Measurements from ENCODE around the gene BCAS3. TPM values are rescaled to one million over a fixed set of nuclear protein-coding genes. Genes with fewer than 3 reads are reported as not detected.

BCAS3 gene
- total and polyA plus RNA-seq, 2 donors (not counting 1 experiment from before 2014, with no cell fraction given) = 13.9 to 73.4 TPM

DNA sequence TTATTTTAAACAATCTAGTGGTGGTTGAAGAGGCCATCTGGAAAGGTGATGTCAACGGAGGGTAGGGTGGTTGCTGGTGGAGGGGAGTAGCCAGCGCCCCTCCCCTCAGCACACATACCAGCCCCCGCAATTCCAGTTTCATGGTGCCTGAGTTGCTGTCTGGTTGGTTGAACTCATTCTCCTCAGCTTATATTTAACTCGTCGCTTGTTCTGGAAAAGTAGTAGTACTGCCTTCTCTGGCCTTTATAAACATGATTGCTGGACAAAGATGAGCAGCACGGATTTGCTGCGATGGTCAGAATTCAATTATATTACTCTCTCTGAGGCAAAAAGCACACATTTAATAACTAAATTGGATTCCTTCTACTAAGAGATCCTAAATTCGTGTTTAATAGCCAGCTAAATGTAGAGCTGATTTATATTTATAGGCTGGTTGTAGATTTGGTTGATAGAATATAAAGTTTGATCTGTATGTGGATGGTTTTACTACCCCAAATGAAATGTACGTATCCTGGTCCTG, 484.0 kb downstream of the BCAS3 start:
- WGBS (ENCODE audit: insufficient coverage) = 100% methylated on average over 3 of the region's 9 CpGs
- H3K36me3 ChIP-seq (replicated peaks in 1 of 2; ENCODE audit: control extremely low read depth in 1 of 2, control insufficient read depth in 1 of 2, extremely low read depth in 1 of 2, insufficient read depth in 2 of 2, low read length in 1 of 2) = no peaks in the 10 kb centered on the region
- ATAC-seq (ENCODE audit: low read depth) = no peak
- peaks cover 0 to 6% (median 5%) of the 10 kb centered on the region in 3 donors for H3K9me3 ChIP-seq (ENCODE audit: control extremely low read depth in 1 of 3, control insufficient read depth in 2 of 3, insufficient read depth in 1 of 3, low read length in 2 of 3)
- H3K9ac ChIP-seq (ENCODE audit: low read length) = no peak overlapping the region
- H3K27ac ChIP-seq (ENCODE audit: low read length in 2 of 2) = no peak overlapping the region
- CTCF ChIA-PET = no interaction called here
- TF ChIP-seq, protein P1, sequence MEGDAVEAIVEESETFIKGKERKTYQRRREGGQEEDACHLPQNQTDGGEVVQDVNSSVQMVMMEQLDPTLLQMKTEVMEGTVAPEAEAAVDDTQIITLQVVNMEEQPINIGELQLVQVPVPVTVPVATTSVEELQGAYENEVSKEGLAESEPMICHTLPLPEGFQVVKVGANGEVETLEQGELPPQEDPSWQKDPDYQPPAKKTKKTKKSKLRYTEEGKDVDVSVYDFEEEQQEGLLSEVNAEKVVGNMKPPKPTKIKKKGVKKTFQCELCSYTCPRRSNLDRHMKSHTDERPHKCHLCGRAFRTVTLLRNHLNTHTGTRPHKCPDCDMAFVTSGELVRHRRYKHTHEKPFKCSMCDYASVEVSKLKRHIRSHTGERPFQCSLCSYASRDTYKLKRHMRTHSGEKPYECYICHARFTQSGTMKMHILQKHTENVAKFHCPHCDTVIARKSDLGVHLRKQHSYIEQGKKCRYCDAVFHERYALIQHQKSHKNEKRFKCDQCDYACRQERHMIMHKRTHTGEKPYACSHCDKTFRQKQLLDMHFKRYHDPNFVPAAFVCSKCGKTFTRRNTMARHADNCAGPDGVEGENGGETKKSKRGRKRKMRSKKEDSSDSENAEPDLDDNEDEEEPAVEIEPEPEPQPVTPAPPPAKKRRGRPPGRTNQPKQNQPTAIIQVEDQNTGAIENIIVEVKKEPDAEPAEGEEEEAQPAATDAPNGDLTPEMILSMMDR (IDR thresholded peaks at IDR 0.05) = no peak
- no peak for TF ChIP-seq EZH2 (IDR thresholded peaks at IDR 0.05; ENCODE audit: borderline replicate concordance, insufficient read depth, low read depth, low read length, poor library complexity, severe bottlenecking)
- H3K4me1 ChIP-seq (ENCODE audit: control insufficient read depth in 2 of 2, insufficient read depth in 2 of 2, low read length in 2 of 2) = no peaks in the 10 kb centered on the region
- H4K20me1 ChIP-seq (ENCODE audit: control insufficient read depth, insufficient read depth, low read length, poor library complexity, severe bottlenecking) = no peaks in the 10 kb centered on the region
- DNase-seq = no peak
- Mint-ChIP-seq H3K4me3 (no peak overlapping the region), H3K4me1 (peaks cover 9% of the 10 kb centered on the region), H3K27me3 (no peaks in the 10 kb centered on the region), H3K27ac (no peak overlapping the region), H3K9me3 (ENCODE audit: insufficient read depth) (peaks cover 4% of the 10 kb centered on the region)
- no peak overlapping the region for H3K4me3 ChIP-seq (ENCODE audit: control extremely low read depth in 1 of 5, extremely low read depth in 1 of 5, insufficient read depth in 1 of 5, low read depth in 2 of 5, low read length in 4 of 5)
- no peak overlapping the region for H2AFZ ChIP-seq (ENCODE audit: insufficient read depth, low read depth, low read length, poor library complexity, severe bottlenecking)
- H3K4me2 ChIP-seq (replicated peaks; ENCODE audit: low read depth, low read length, poor library complexity, severe bottlenecking) = no peak overlapping the region
- H3K79me2 ChIP-seq (ENCODE audit: control insufficient read depth, insufficient read depth, low read length) = no peaks in the 10 kb centered on the region
- no peaks in the 10 kb centered on the region for H3K27me3 ChIP-seq (replicated peaks in 1 of 4; ENCODE audit: control extremely low read depth in 1 of 4, control insufficient read depth in 3 of 4, insufficient read depth in 4 of 4, low read length in 3 of 4)
- POLR2A ChIA-PET = no interaction called here
- intact Hi-C loops (cut with micrococcal nuclease) = no loop called here

DNA sequence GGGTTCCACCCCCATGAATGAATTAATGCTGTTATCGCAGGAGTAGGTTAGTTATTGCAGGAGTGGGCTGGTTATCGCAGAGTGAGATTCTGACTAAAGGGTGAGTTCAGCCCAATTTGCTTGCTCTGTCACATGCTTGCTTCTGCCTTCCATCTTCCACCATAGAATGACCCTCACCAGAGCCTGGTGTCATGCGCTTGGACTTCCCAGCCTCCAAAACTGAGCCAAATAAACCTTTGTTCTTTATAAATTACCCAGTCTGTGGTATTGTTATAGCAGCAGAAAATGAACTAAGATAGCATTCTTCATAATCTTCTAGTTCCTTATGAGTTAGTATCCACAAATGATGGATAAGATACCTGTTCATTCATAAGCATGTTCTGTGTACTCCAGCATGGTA, 486.9 kb downstream of the BCAS3 start:
- Histone ChIP-seq H2AFZ (ENCODE audit: insufficient read depth, low read depth, low read length, poor library complexity, severe bottlenecking) (no peak overlapping the region), H3K9ac (ENCODE audit: low read length) (no peak overlapping the region), H3K27ac (ENCODE audit: low read length in 2 of 2) (no peak overlapping the region), H4K20me1 (ENCODE audit: control insufficient read depth, insufficient read depth, low read length, poor library complexity, severe bottlenecking) (no peaks in the 10 kb centered on the region), H3K27me3 (replicated peaks in 1 of 4; ENCODE audit: control extremely low read depth in 1 of 4, control insufficient read depth in 3 of 4, insufficient read depth in 4 of 4, low read length in 3 of 4) (no peaks in the 10 kb centered on the region), H3K4me2 (replicated peaks; ENCODE audit: low read depth, low read length, poor library complexity, severe bottlenecking) (no peak overlapping the region), H3K79me2 (ENCODE audit: control insufficient read depth, insufficient read depth, low read length) (no peaks in the 10 kb centered on the region), H3K4me3 (ENCODE audit: control extremely low read depth in 1 of 5, extremely low read depth in 1 of 5, insufficient read depth in 1 of 5, low read depth in 2 of 5, low read length in 4 of 5) (no peak overlapping the region), H3K4me1 (ENCODE audit: control insufficient read depth in 2 of 2, insufficient read depth in 2 of 2, low read length in 2 of 2) (no peaks in the 10 kb centered on the region), H3K36me3 (replicated peaks in 1 of 2; ENCODE audit: control extremely low read depth in 1 of 2, control insufficient read depth in 1 of 2, extremely low read depth in 1 of 2, insufficient read depth in 2 of 2, low read length in 1 of 2) (no peaks in the 10 kb centered on the region), H3K9me3 (ENCODE audit: control extremely low read depth in 1 of 3, control insufficient read depth in 2 of 3, insufficient read depth in 1 of 3, low read length in 2 of 3) (peaks cover 0 to 6% (median 5%) of the 10 kb centered on the region in 3 donors)
- no peak overlapping the region for H3K27ac Mint-ChIP-seq
- ChIA-PET POLR2A (no interaction called here), CTCF (no interaction called here)
- ATAC-seq (ENCODE audit: low read depth) = no peak
- H3K9me3 Mint-ChIP-seq (ENCODE audit: insufficient read depth) = peaks cover 4% of the 10 kb centered on the region
- WGBS (ENCODE audit: insufficient coverage) = no CpG with 5 or more reads among the region's 3 CpGs
- TF ChIP-seq EZH2 (IDR thresholded peaks at IDR 0.05; ENCODE audit: borderline replicate concordance, insufficient read depth, low read depth, low read length, poor library complexity, severe bottlenecking) = no peak
- TF ChIP-seq, protein P1 (IDR thresholded peaks at IDR 0.05) = no peak
- H3K27me3 Mint-ChIP-seq = no peaks in the 10 kb centered on the region
- no peak overlapping the region for H3K4me3 Mint-ChIP-seq
- H3K4me1 Mint-ChIP-seq = peaks cover 2% of the 10 kb centered on the region
- DNase-seq = no peak
- intact Hi-C loops (cut with micrococcal nuclease) = no loop called here
